GM23338 (cell line): ENCODE results near the gene ZDHHC9. TPM values are rescaled to one million over a fixed set of nuclear protein-coding genes. Genes with fewer than 3 reads are reported as not detected.

Experiments used
- ATAC-seq: fragments of 200-7000 bp; cut with Tn5 transposase; 3 replicates; pipeline ENCODE4 v1.9.1; 2020
- DNase-seq: peaks from one replicate; pipeline ENCODE4 v3.0.0-alpha.2; 2015; ENCODE audit warnings: low spot score
- H2AFZ ChIP-seq: fragments of 200-600 bp; sonication (generic); 2 replicates; pipeline ENCODE4 v1.8.0; 2016; ENCODE audit warnings: antibody characterized with exemption, mild to moderate bottlenecking, moderate library complexity
- H3F3A ChIP-seq: fragments of 200-600 bp; sonication (generic); replicated peaks from 2 replicates; pipeline ENCODE4 v1.8.0; 2017; ENCODE audit warnings: antibody characterized with exemption, mixed run types, low read depth
- H3K27ac ChIP-seq: fragments of 200-600 bp; sonication (generic); 2 replicates; pipeline ENCODE4 v1.6.1; 2016; ENCODE audit warnings: low read depth
- H3K27me3 ChIP-seq: fragments of 200-600 bp; sonication (generic); 2 replicates; pipeline ENCODE4 v1.8.0; 2016; ENCODE audit warnings: mild to moderate bottlenecking, mixed run types, moderate library complexity; ENCODE audit not compliant: insufficient read depth
- H3K36me3 ChIP-seq: fragments of 200-600 bp; sonication (generic); 2 replicates; pipeline ENCODE4 v1.8.0; 2016; ENCODE audit warnings: mild to moderate bottlenecking; ENCODE audit not compliant: insufficient read depth
- H3K4me1 ChIP-seq: fragments of 200-600 bp; sonication (generic); 2 replicates; pipeline ENCODE4 v1.8.0; 2016; ENCODE audit warnings: mild to moderate bottlenecking, moderate library complexity; ENCODE audit not compliant: insufficient read depth
- H3K4me2 ChIP-seq: fragments of 200-600 bp; sonication (generic); 2 replicates; pipeline ENCODE4 v1.7.1; 2017; ENCODE audit warnings: mixed run types
- H3K4me3 ChIP-seq: fragments of 200-600 bp; sonication (generic); 2 replicates; pipeline ENCODE4 v1.6.1; 2016; ENCODE audit warnings: mixed run types
- H3K79me2 ChIP-seq: fragments of 200-600 bp; sonication (generic); replicated peaks from 2 replicates; pipeline ENCODE4 v1.8.0; 2017; ENCODE audit warnings: mild to moderate bottlenecking; ENCODE audit not compliant: insufficient read depth
- H3K9me2 ChIP-seq: fragments of 200-600 bp; sonication (generic); 2 replicates; pipeline ENCODE4 v1.8.0; 2017; ENCODE audit not compliant: insufficient read depth
- H4K20me1 ChIP-seq: fragments of 200-600 bp; sonication (generic); replicated peaks from 2 replicates; pipeline ENCODE4 v1.8.0; 2017; ENCODE audit warnings: mild to moderate bottlenecking; ENCODE audit not compliant: insufficient read depth
- H3K27ac Mint-ChIP-seq: 2 replicates; pipeline ENCODE4 v1.8.0; 2020; ENCODE audit warnings: inconsistent platforms, mild to moderate bottlenecking, moderate library complexity, mixed read lengths
- H3K27me3 Mint-ChIP-seq: 3 replicates; pipeline ENCODE4 v1.8.0; 2022; ENCODE audit warnings: low read depth, mild to moderate bottlenecking, moderate library complexity, mixed read lengths, inconsistent platforms; ENCODE audit not compliant: insufficient read depth, poor library complexity
- H3K36me3 Mint-ChIP-seq: 3 replicates; pipeline ENCODE4 v1.8.0; 2021; ENCODE audit warnings: low read depth, mild to moderate bottlenecking, inconsistent platforms, moderate library complexity, mixed read lengths
- H3K4me1 Mint-ChIP-seq: 3 replicates; pipeline ENCODE4 v1.8.0; 2020; ENCODE audit warnings: mild to moderate bottlenecking, inconsistent platforms, mixed read lengths
- H3K4me3 Mint-ChIP-seq: 3 replicates; pipeline ENCODE4 v1.8.0; 2021; ENCODE audit warnings: moderate library complexity, mild to moderate bottlenecking, inconsistent platforms, mixed read lengths
- H3K9me3 Mint-ChIP-seq: 3 replicates; pipeline ENCODE4 v1.8.0; 2020; ENCODE audit warnings: moderate library complexity, mild to moderate bottlenecking, inconsistent platforms, mixed read lengths
- CREB1 ChIP-seq: fragments of 250-450 bp; sonication (Bioruptor Pico); IDR thresholded peaks from 2 replicates; pipeline ENCODE4 v1.5.0; 2020; ENCODE audit warnings: low read depth, mild to moderate bottlenecking, moderate library complexity
- EZH2 ChIP-seq: fragments of 200-600 bp; sonication (generic); IDR thresholded peaks from one replicate; pipeline ENCODE4 v1.8.0; 2017; ENCODE audit warnings: antibody characterized with exemption, mild to moderate bottlenecking, low read depth; ENCODE audit not compliant: unreplicated experiment
- EZH2phosphoT487 ChIP-seq: fragments of 200-600 bp; sonication (generic); IDR thresholded peaks from one replicate; pipeline ENCODE4 v1.8.1; 2018; ENCODE audit warnings: antibody characterized with exemption; ENCODE audit not compliant: unreplicated experiment
- JUNB ChIP-seq: IDR thresholded peaks from one replicate; pipeline ENCODE4 v1.6.1; 2016; ENCODE audit warnings: antibody characterized with exemption; ENCODE audit not compliant: unreplicated experiment
- NANOG ChIP-seq: IDR thresholded peaks from 2 replicates; pipeline ENCODE4 v1.6.1; 2016; ENCODE audit warnings: antibody characterized with exemption, borderline replicate concordance
- POLR2AphosphoS5 ChIP-seq: IDR thresholded peaks from 2 replicates; pipeline ENCODE4 v1.6.1; 2016; ENCODE audit warnings: antibody characterized with exemption, low read depth
- STAT1 ChIP-seq: IDR thresholded peaks from one replicate; pipeline ENCODE4 v1.6.1; 2016; ENCODE audit warnings: antibody characterized with exemption; ENCODE audit not compliant: unreplicated experiment
- ZNF114 ChIP-seq: fragments of 250-450 bp; sonication (Bioruptor Pico); IDR thresholded peaks from 2 replicates; pipeline ENCODE4 v1.5.0; 2020; ENCODE audit warnings: mild to moderate bottlenecking, moderate library complexity
- ZNF331 ChIP-seq: fragments of 250-450 bp; sonication (Bioruptor Pico); IDR thresholded peaks from 2 replicates; pipeline ENCODE4 v1.5.0; 2020; ENCODE audit warnings: low read depth, mild to moderate bottlenecking, moderate library complexity
- polyA plus RNA-seq: library from polyadenylated mRNA; unstranded; fragments of >200 nt; fragmentation: Nextera tagmentation; extraction: Ambion mirVana; gene quantifications from 2 replicates; pipeline ENCODE4 v1.2.1, GENCODE V29; 2016
- total RNA-seq: library from RNA; depleted of rRNA; stranded (reverse); fragments of >200 nt; shearing (Covaris generic); gene quantifications from 2 replicates; pipeline ENCODE4 v1.2.3, GENCODE V29; 2014
- TF ChIP-seq, protein P1 (sequence below): IDR thresholded peaks from 2 replicates; pipeline ENCODE4 v1.6.1; 2016; ENCODE audit warnings: antibody characterized with exemption
- TF ChIP-seq, protein P2 (sequence below): IDR thresholded peaks from one replicate; pipeline ENCODE4 v1.6.1; 2018; ENCODE audit warnings: antibody characterized with exemption; ENCODE audit not compliant: unreplicated experiment
- TF ChIP-seq, protein P3 (sequence below): fragments of 250-450 bp; sonication (Bioruptor Pico); IDR thresholded peaks from 2 replicates; pipeline ENCODE4 v1.5.0; 2020; ENCODE audit warnings: mild to moderate bottlenecking, moderate library complexity
- TF ChIP-seq, protein P4 (sequence below), 2 experiments: fragments of 200-600 bp in 1 of 2; sonication (generic) in 1 of 2; conservative IDR thresholded peaks; 2 replicates each; pipeline versions ENCODE4 v1.5.1 to v1.6.1; 2016 to 2017; ENCODE audit warnings: antibody characterized with exemption in 2 of 2, low read depth in 2 of 2, mild to moderate bottlenecking in 2 of 2, moderate library complexity in 1 of 2

The ZDHHC9 gene
- total and polyA plus RNA-seq, 2 experiments from 2014 or later = 14.2 to 17.6 TPM

DNA sequence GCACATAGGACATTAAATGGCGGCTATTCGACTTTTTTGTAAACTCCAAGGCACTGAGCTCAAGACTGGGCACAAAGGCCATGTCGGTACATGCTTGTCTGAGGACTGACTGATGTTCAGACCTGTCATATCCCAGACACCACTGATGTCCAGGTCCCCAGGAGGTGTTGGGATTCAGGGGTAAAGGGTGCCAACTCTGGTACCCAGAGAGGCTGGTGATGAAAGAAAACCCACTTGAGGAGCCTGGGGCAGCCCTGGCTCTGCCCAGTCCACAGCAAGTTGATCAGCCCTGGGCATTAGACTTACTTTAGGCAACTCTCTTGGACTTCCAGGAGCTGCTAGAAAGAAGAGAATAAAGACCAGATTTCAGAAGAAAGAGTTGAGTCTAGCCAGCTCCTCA is 45.2 kb downstream of the ZDHHC9 start:
- Histone ChIP-seq H4K20me1 (no peaks in the 10 kb centered on the region), H3K27me3 (no peaks in the 10 kb centered on the region), H3K9me2 (no peaks in the 10 kb centered on the region), H2AFZ (no peak overlapping the region), H3K4me1 (no peaks in the 10 kb centered on the region), H3K36me3 (no peaks in the 10 kb centered on the region), H3K4me3 (no peak overlapping the region), H3F3A (no peaks in the 10 kb centered on the region), H3K4me2 (no peak overlapping the region), H3K27ac (no peak overlapping the region), H3K79me2 (no peaks in the 10 kb centered on the region)
- peaks cover 15% of the 10 kb centered on the region; the same call in 2 of the 3 replicates for H3K36me3 Mint-ChIP-seq
- TF ChIP-seq EZH2 (no peak), ZNF331 (CRISPR knock-in tag) (no peak), NANOG (no peak), EZH2phosphoT487 (no peak), JUNB (no peak), CREB1 (CRISPR knock-in tag) (no peak), ZNF114 (no peak), STAT1 (no peak), POLR2AphosphoS5 (no peak)
- TF ChIP-seq, protein P1, sequence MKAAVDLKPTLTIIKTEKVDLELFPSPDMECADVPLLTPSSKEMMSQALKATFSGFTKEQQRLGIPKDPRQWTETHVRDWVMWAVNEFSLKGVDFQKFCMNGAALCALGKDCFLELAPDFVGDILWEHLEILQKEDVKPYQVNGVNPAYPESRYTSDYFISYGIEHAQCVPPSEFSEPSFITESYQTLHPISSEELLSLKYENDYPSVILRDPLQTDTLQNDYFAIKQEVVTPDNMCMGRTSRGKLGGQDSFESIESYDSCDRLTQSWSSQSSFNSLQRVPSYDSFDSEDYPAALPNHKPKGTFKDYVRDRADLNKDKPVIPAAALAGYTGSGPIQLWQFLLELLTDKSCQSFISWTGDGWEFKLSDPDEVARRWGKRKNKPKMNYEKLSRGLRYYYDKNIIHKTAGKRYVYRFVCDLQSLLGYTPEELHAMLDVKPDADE = no peak
- TF ChIP-seq, protein P2, sequence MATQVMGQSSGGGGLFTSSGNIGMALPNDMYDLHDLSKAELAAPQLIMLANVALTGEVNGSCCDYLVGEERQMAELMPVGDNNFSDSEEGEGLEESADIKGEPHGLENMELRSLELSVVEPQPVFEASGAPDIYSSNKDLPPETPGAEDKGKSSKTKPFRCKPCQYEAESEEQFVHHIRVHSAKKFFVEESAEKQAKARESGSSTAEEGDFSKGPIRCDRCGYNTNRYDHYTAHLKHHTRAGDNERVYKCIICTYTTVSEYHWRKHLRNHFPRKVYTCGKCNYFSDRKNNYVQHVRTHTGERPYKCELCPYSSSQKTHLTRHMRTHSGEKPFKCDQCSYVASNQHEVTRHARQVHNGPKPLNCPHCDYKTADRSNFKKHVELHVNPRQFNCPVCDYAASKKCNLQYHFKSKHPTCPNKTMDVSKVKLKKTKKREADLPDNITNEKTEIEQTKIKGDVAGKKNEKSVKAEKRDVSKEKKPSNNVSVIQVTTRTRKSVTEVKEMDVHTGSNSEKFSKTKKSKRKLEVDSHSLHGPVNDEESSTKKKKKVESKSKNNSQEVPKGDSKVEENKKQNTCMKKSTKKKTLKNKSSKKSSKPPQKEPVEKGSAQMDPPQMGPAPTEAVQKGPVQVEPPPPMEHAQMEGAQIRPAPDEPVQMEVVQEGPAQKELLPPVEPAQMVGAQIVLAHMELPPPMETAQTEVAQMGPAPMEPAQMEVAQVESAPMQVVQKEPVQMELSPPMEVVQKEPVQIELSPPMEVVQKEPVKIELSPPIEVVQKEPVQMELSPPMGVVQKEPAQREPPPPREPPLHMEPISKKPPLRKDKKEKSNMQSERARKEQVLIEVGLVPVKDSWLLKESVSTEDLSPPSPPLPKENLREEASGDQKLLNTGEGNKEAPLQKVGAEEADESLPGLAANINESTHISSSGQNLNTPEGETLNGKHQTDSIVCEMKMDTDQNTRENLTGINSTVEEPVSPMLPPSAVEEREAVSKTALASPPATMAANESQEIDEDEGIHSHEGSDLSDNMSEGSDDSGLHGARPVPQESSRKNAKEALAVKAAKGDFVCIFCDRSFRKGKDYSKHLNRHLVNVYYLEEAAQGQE = no peak
- TF ChIP-seq, protein P3, sequence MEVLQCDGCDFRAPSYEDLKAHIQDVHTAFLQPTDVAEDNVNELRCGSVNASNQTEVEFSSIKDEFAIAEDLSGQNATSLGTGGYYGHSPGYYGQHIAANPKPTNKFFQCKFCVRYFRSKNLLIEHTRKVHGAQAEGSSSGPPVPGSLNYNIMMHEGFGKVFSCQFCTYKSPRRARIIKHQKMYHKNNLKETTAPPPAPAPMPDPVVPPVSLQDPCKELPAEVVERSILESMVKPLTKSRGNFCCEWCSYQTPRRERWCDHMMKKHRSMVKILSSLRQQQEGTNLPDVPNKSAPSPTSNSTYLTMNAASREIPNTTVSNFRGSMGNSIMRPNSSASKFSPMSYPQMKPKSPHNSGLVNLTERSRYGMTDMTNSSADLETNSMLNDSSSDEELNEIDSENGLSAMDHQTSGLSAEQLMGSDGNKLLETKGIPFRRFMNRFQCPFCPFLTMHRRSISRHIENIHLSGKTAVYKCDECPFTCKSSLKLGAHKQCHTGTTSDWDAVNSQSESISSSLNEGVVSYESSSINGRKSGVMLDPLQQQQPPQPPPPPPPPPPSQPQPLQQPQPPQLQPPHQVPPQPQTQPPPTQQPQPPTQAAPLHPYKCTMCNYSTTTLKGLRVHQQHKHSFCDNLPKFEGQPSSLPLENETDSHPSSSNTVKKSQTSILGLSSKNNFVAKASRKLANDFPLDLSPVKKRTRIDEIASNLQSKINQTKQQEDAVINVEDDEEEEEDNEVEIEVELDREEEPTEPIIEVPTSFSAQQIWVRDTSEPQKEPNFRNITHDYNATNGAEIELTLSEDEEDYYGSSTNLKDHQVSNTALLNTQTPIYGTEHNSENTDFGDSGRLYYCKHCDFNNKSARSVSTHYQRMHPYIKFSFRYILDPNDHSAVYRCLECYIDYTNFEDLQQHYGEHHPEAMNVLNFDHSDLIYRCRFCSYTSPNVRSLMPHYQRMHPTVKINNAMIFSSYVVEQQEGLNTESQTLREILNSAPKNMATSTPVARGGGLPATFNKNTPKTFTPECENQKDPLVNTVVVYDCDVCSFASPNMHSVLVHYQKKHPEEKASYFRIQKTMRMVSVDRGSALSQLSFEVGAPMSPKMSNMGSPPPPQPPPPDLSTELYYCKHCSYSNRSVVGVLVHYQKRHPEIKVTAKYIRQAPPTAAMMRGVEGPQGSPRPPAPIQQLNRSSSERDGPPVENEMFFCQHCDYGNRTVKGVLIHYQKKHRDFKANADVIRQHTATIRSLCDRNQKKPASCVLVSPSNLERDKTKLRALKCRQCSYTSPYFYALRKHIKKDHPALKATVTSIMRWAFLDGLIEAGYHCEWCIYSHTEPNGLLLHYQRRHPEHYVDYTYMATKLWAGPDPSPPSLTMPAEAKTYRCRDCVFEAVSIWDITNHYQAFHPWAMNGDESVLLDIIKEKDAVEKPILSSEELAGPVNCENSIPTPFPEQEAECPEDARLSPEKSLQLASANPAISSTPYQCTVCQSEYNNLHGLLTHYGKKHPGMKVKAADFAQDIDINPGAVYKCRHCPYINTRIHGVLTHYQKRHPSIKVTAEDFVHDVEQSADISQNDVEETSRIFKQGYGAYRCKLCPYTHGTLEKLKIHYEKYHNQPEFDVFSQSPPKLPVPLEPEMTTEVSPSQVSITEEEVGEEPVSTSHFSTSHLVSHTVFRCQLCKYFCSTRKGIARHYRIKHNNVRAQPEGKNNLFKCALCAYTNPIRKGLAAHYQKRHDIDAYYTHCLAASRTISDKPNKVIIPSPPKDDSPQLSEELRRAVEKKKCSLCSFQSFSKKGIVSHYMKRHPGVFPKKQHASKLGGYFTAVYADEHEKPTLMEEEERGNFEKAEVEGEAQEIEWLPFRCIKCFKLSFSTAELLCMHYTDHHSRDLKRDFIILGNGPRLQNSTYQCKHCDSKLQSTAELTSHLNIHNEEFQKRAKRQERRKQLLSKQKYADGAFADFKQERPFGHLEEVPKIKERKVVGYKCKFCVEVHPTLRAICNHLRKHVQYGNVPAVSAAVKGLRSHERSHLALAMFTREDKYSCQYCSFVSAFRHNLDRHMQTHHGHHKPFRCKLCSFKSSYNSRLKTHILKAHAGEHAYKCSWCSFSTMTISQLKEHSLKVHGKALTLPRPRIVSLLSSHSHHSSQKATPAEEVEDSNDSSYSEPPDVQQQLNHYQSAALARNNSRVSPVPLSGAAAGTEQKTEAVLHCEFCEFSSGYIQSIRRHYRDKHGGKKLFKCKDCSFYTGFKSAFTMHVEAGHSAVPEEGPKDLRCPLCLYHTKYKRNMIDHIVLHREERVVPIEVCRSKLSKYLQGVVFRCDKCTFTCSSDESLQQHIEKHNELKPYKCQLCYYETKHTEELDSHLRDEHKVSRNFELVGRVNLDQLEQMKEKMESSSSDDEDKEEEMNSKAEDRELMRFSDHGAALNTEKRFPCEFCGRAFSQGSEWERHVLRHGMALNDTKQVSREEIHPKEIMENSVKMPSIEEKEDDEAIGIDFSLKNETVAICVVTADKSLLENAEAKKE = no peak
- TF ChIP-seq, protein P4, sequence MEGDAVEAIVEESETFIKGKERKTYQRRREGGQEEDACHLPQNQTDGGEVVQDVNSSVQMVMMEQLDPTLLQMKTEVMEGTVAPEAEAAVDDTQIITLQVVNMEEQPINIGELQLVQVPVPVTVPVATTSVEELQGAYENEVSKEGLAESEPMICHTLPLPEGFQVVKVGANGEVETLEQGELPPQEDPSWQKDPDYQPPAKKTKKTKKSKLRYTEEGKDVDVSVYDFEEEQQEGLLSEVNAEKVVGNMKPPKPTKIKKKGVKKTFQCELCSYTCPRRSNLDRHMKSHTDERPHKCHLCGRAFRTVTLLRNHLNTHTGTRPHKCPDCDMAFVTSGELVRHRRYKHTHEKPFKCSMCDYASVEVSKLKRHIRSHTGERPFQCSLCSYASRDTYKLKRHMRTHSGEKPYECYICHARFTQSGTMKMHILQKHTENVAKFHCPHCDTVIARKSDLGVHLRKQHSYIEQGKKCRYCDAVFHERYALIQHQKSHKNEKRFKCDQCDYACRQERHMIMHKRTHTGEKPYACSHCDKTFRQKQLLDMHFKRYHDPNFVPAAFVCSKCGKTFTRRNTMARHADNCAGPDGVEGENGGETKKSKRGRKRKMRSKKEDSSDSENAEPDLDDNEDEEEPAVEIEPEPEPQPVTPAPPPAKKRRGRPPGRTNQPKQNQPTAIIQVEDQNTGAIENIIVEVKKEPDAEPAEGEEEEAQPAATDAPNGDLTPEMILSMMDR (conservative IDR thresholded peaks at IDR 0.05; ENCODE audit: low read depth in 2 of 2) = no peak
- no peak overlapping the region for H3K4me3 Mint-ChIP-seq
- no peaks in the 10 kb centered on the region for H3K9me3 Mint-ChIP-seq
- ATAC-seq = no peak
- no peak for DNase-seq
- H3K27ac Mint-ChIP-seq = no peak overlapping the region
- no peaks in the 10 kb centered on the region for H3K4me1 Mint-ChIP-seq
- peaks cover 2% of the 10 kb centered on the region for H3K27me3 Mint-ChIP-seq
